Uterus (tissue), 4 donors: Measurements from ENCODE around the gene TUBB3. TPM values are rescaled to one million over a fixed set of nuclear protein-coding genes. Genes with fewer than 3 reads are reported as not detected.

Source experiments
- DNase-seq, 2 donors: peaks; one replicate each; pipeline ENCODE4 v3.0.0-alpha.2; 2019 to 2020
- H3K27ac ChIP-seq, 2 donors: fragments of 200-600 bp; sonication (generic); 1 replicate in 1 of 2; 2 replicates in 1 of 2; pipeline ENCODE4 v1.5.1; 2016 to 2018
- H3K27me3 ChIP-seq, 2 donors: fragments of 200-600 bp; sonication (generic); one replicate each; pipeline ENCODE4 v1.5.1; 2018 to 2019; ENCODE audit warnings: control low read depth in 1 of 2
- H3K36me3 ChIP-seq, 2 donors: fragments of 200-600 bp; sonication (generic); one replicate each; pipeline ENCODE4 v1.5.1; 2019; ENCODE audit warnings: control low read depth in 1 of 2
- H3K4me1 ChIP-seq, 2 donors: fragments of 200-600 bp; sonication (generic); one replicate each; pipeline ENCODE4 v1.5.1; 2018 to 2019; ENCODE audit warnings: control low read depth in 1 of 2
- H3K4me3 ChIP-seq, 2 donors: fragments of 200-600 bp; sonication (generic); 1 replicate in 1 of 2; 2 replicates in 1 of 2; pipeline ENCODE4 v1.5.1; 2018 to 2019; ENCODE audit warnings: mild to moderate bottlenecking in 1 of 2
- H3K9me3 ChIP-seq, 2 donors: fragments of 200-600 bp; sonication (generic); one replicate each; pipeline ENCODE4 v1.5.1; 2019; ENCODE audit warnings: control low read depth in 1 of 2
- POLR2A ChIP-seq, 2 donors: fragments of 450-650 bp; IDR thresholded peaks; one replicate each; pipeline ENCODE4 v1.6.1; 2016; ENCODE audit warnings: antibody characterized with exemption in 2 of 2, mild to moderate bottlenecking in 1 of 2, moderate library complexity in 1 of 2
- intact Hi-C: fragments of 100-400 bp; cut with DNase I; formaldehyde crosslinking; loops from one replicate; pipeline ENCODE4 v1.15.1; 2023; ENCODE audit warnings: low total_unique reads
- total RNA-seq, 4 donors: library from RNA; depleted of rRNA in 3 of 4; stranded (reverse); fragments of >200 nt in 3 of 4; gene quantifications; one replicate each; pipeline versions ENCODE4 v1.1.0 to v1.2.4, GENCODE V29; 2014 to 2023
- TF ChIP-seq, protein P1 (sequence below), 4 experiments: fragments of 200-600 bp in 2 of 4; fragments of 450-650 bp in 2 of 4; sonication (generic) in 2 of 4; IDR thresholded peaks; one replicate each; pipeline ENCODE4 v1.5.1; 2016 to 2019; ENCODE audit warnings: antibody characterized with exemption in 4 of 4, mild to moderate bottlenecking in 2 of 4, moderate library complexity in 1 of 4
- donor health status: DM: yes; HTN: yes; CAD: no.

The TUBB3 gene
- total RNA-seq, 4 donors from 2014 or later: 0.88 to 28.6 TPM; not detected in 2

DNA sequence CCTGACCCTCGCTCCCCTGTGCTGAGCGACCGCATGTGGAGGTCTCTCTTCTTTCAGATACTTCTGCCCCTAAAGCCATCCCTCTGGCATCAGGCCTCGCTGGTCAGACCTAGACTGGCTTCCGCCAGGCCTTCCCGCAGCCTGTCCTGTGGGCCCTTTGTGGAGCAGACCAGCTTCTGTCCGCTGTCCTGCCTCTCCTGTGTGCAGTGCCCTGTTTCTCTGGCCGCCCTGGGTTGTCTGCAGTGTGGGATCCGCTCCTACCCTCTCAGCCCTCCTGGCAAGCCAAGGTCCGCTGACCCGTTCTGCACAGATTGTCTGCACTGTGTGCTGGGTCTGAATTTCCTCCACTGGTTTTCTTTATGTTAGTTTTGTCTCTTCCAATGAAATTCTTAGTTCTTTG is 25.9 kb upstream of the TUBB3 start:
- Histone ChIP-seq H3K4me1 (no peaks in the 10 kb centered on the region), H3K27me3 (no peaks in the 10 kb centered on the region), H3K4me3 (no peak overlapping the region), H3K27ac (no peak overlapping the region), H3K9me3 (no peaks in the 10 kb centered on the region), H3K36me3 (no peaks in the 10 kb centered on the region)
- no peak for TF ChIP-seq POLR2A (IDR thresholded peaks at IDR 0.05)
- TF ChIP-seq, protein P1, sequence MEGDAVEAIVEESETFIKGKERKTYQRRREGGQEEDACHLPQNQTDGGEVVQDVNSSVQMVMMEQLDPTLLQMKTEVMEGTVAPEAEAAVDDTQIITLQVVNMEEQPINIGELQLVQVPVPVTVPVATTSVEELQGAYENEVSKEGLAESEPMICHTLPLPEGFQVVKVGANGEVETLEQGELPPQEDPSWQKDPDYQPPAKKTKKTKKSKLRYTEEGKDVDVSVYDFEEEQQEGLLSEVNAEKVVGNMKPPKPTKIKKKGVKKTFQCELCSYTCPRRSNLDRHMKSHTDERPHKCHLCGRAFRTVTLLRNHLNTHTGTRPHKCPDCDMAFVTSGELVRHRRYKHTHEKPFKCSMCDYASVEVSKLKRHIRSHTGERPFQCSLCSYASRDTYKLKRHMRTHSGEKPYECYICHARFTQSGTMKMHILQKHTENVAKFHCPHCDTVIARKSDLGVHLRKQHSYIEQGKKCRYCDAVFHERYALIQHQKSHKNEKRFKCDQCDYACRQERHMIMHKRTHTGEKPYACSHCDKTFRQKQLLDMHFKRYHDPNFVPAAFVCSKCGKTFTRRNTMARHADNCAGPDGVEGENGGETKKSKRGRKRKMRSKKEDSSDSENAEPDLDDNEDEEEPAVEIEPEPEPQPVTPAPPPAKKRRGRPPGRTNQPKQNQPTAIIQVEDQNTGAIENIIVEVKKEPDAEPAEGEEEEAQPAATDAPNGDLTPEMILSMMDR (IDR thresholded peaks at IDR 0.05): no peak
- intact Hi-C loops: no loop called here
- no peak for DNase-seq

DNA sequence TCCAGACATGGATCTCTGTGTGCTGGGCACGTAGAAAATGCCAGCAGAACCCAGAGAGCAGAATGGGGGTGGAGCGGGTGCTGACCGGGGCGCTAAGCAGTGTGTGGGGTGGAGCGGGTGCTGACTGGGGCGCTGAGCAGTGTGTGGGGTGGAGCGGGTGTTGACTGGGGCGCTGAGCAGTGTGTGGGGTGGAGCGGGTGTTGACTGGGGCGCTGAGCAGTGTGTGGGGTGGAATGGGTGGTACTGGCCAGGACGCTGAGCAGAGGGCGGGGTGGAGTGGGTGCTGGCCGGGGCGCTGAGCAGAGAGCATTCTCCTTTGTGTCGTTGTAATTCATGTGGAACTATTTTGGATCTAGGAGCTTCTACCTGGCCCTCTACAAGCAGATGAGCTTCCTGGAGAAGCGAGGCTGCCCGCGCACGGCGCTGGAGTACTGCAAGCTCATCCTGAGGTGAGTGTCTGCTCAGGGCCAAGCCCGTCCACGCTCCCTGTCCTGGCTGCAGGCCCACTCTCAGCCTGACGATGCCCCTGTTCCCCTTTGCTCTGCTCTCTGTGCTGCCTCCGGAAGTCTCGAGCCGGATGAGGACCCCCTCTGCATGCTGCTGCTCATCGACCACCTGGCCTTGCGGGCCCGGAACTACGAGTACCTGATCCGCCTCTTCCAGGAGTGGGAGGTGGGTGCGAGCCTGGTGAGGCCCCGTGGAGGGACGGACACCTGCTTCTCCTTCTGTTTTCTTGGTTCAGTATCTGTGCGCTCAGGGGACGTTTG is 24.8 kb upstream of the TUBB3 start:
- TF ChIP-seq, protein P1 (IDR thresholded peaks at IDR 0.05): no peak
- no peak for TF ChIP-seq POLR2A (IDR thresholded peaks at IDR 0.05)
- no peaks in the 10 kb centered on the region for H3K27me3 ChIP-seq
- DNase-seq: no peak
- H3K27ac ChIP-seq: no peak overlapping the region
- no peaks in the 10 kb centered on the region for H3K9me3 ChIP-seq
- H3K4me1 ChIP-seq: no peaks in the 10 kb centered on the region
- no peak overlapping the region for H3K4me3 ChIP-seq
- intact Hi-C loops: no loop called here
- no peaks in the 10 kb centered on the region for H3K36me3 ChIP-seq

DNA sequence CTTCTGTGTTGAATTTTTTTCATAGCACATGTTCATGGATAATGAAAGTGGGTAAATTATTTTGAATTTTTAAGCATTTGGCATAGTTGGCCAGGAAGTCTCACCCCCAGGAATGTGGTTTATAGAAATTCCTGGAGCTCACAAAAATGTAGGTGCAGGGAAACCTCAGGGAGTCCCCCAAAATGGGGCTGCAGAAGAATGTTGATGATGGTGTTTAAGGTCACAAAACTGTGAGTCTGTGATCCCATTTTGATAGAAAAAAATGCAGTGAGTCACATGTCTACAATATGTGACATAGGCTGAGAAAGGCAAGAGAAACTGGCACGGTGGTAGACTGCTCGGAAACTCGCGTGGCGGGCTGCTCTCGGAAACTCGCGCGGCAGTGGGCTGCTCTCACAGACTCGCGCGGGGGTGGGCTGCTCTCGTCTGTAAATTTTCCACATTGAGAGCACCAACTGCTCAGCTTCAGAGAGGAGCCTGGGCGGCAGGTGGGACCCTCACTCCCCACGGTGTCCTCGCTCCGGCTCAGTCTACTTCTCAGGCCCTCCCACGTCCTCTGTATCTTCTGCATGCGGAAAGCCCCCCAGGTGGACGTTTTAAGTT is 23.2 kb upstream of the TUBB3 start:
- H3K4me3 ChIP-seq: no peak overlapping the region

DNA sequence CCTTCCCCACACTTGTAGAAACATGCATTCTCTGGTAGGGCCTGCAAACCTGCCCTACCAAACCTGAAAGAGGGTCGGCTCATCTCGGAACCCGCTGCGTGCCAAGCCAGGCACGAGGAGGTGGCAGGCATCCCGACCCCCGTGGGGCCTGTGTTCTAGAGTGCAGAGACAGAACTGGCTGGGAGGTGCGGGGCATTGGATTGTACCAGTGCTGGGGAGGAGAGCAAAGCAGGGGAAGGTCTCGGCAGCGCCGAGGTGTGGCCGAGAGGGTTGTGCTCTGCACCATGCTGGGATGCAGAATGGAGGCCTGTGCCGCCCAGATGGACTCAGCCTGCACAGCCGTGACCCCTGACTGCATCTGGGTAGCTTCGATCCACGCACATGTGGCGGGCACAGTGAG is 22.3 kb upstream of the TUBB3 start:
- intact Hi-C loops: no loop called here
- Histone ChIP-seq H3K27me3 (no peaks in the 10 kb centered on the region), H3K9me3 (no peaks in the 10 kb centered on the region), H3K4me1 (no peaks in the 10 kb centered on the region), H3K36me3 (no peaks in the 10 kb centered on the region), H3K4me3 (no peak overlapping the region), H3K27ac (no peak overlapping the region)
- no peak for DNase-seq
- TF ChIP-seq POLR2A (IDR thresholded peaks at IDR 0.05): no peak
- TF ChIP-seq, protein P1 (IDR thresholded peaks at IDR 0.05): no peak

More for the DNA sequence above, 23.2 kb upstream of the TUBB3 start:
- Histone ChIP-seq H3K36me3 (no peaks in the 10 kb centered on the region), H3K9me3 (no peaks in the 10 kb centered on the region), H3K4me1 (no peaks in the 10 kb centered on the region), H3K27ac (no peak overlapping the region), H3K27me3 (no peaks in the 10 kb centered on the region)
- DNase-seq: no peak
- TF ChIP-seq, protein P1 (IDR thresholded peaks at IDR 0.05): no peak
- TF ChIP-seq POLR2A (IDR thresholded peaks at IDR 0.05): no peak
- intact Hi-C loops: no loop called here

DNA sequence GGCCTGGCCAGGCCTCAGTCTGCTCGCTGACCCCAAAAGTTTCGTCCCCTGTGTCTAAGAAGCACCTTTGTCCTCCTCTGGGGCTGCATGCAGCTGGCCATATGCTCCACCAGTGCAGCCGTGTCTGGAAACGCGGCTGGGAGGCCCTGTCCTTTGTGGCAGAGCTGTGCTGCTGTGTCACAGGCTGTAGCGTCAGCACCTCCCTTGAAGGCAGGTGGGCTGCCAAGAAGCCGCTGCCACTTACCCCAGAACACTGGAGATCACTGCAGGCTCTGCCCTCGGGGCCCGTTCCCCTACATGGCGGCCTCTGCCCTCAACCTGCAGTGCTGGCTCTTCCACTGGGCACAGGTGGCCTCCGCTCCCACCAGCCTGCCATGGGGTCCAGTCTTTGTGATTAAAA is 20.2 kb upstream of the TUBB3 start:
- no peaks in the 10 kb centered on the region for H3K4me1 ChIP-seq
- H3K4me3 ChIP-seq: no peak overlapping the region
- intact Hi-C loops: no loop called here
- no peak for TF ChIP-seq POLR2A (IDR thresholded peaks at IDR 0.05)
- TF ChIP-seq, protein P1 (IDR thresholded peaks at IDR 0.05): no peak
- no peaks in the 10 kb centered on the region for H3K9me3 ChIP-seq
- DNase-seq: no peak
- no peaks in the 10 kb centered on the region for H3K36me3 ChIP-seq
- no peak overlapping the region for H3K27ac ChIP-seq
- no peaks in the 10 kb centered on the region for H3K27me3 ChIP-seq
